HUES64 (cell line): ENCODE results near the gene UGT1A1. TPM values are rescaled to one million over a fixed set of nuclear protein-coding genes. Genes with fewer than 3 reads are reported as not detected.
"Not testable (repeated sequence)": the region's sequence is repeated elsewhere in the genome, so short reads cannot be mapped to it uniquely, and the experiment has no call there.

Source experiments
- H3K27ac ChIP-seq: 2 replicates; pipeline ENCODE4 v1.7.0; 2013; ENCODE audit warnings: low read depth, low read length, inconsistent platforms
- H3K27me3 ChIP-seq: 2 replicates; pipeline ENCODE4 v1.6.1; 2013; ENCODE audit warnings: mild to moderate bottlenecking, low read length; ENCODE audit not compliant: insufficient read depth
- H3K36me3 ChIP-seq: 2 replicates; pipeline ENCODE4 v1.6.1; 2013; ENCODE audit warnings: mild to moderate bottlenecking, low read length; ENCODE audit not compliant: insufficient read depth
- H3K4me1 ChIP-seq: 2 replicates; pipeline ENCODE4 v1.6.1; 2013; ENCODE audit warnings: mild to moderate bottlenecking, low read length, moderate library complexity; ENCODE audit not compliant: insufficient read depth
- H3K4me3 ChIP-seq: 2 replicates; pipeline ENCODE4 v1.5.1; 2013; ENCODE audit warnings: mild to moderate bottlenecking, low read length, moderate library complexity
- H3K9ac ChIP-seq: 2 replicates; pipeline ENCODE4 v1.6.1; 2013; ENCODE audit warnings: mild to moderate bottlenecking, low read depth, low read length
- H3K9me3 ChIP-seq: 2 replicates; pipeline ENCODE4 v1.6.1; 2013; ENCODE audit warnings: low read depth, low read length; ENCODE audit not compliant: insufficient read depth
- WGBS: fragments of 150-250, 120-280 bp; methylation state at CpG from one replicate; pipeline ENCODE4 v1.1.7; 2013; ENCODE audit warnings: missing lambda C conversion rate; 5-methylcytosine and 5-hydroxymethylcytosine counted together
- polyA plus RNA-seq, 2 experiments: library from polyadenylated mRNA; stranded (reverse); fragments of 50-300 nt; gene quantifications; one replicate each; pipeline ENCODE4 v1.2.3, GENCODE V29; 2013

The UGT1A1 gene
- polyA plus RNA-seq (2013, experiment 1 of 2) = not detected
- polyA plus RNA-seq (2013, experiment 2 of 2) = not detected

- Histone ChIP-seq H3K9ac (no peak within 1 kb of the TSS), H3K27me3 (no peaks in the 10 kb centered on the region), H3K36me3 (no peaks in the 10 kb centered on the region), H3K9me3 (no peaks in the 10 kb centered on the region), H3K4me1 (no peaks in the 10 kb centered on the region), H3K27ac (no peak within 1 kb of the TSS), H3K4me3 (no peak within 1 kb of the TSS)
- 94% methylated on average over 5 of the region's 6 CpGs for WGBS
Measured at GRCh38 chr2:233760043-233760442, at the start of gene UGT1A1. TSS of gene UGT1A1 (plus strand) at chr2:233760270. CDS start at chr2:233760288, 18 bp downstream.

- Histone ChIP-seq H3K4me1 (no peaks in the 10 kb centered on the region), H3K9ac (no peak overlapping the region), H3K9me3 (no peaks in the 10 kb centered on the region), H3K27ac (no peak overlapping the region), H3K36me3 (no peaks in the 10 kb centered on the region), H3K27me3 (no peaks in the 10 kb centered on the region), H3K4me3 (no peak overlapping the region)
- 51% methylated on average over 11 of the region's 11 CpGs for WGBS
Measured at GRCh38 chr2:233711312-233712008, 48.6 kb upstream of the UGT1A1 start.

GRCh38 chr2:233712611-233713261 is 47.3 kb upstream of the UGT1A1 start, which contains the start of gene UGT1A5:
TSS of gene UGT1A5 (plus strand) at chr2:233712907. CDS start at chr2:233712992, 85 bp downstream.
- Histone ChIP-seq H3K27me3 (no peaks in the 10 kb centered on the region), H3K27ac (no peak within 1 kb of the TSS), H3K9ac (no peak within 1 kb of the TSS), H3K36me3 (no peaks in the 10 kb centered on the region), H3K4me3 (no peak within 1 kb of the TSS), H3K9me3 (no peaks in the 10 kb centered on the region), H3K4me1 (no peaks in the 10 kb centered on the region)
- WGBS = 92% methylated on average over 14 of the region's 14 CpGs

GRCh38 chr2:233713262-233713615 is 46.8 kb upstream of the UGT1A1 start:
- 92% methylated on average over 7 of the region's 7 CpGs for WGBS
- H3K4me1 ChIP-seq = no peaks in the 10 kb centered on the region

GRCh38 chr2:233714121-233714520 is 45.9 kb upstream of the UGT1A1 start:
- H3K27ac ChIP-seq = no peak overlapping the region
- H3K4me1 ChIP-seq = no peaks in the 10 kb centered on the region
- H3K9ac ChIP-seq = no peak overlapping the region
- no peak overlapping the region for H3K4me3 ChIP-seq
- H3K27me3 ChIP-seq = no peaks in the 10 kb centered on the region
- no peaks in the 10 kb centered on the region for H3K36me3 ChIP-seq
- WGBS = 91% methylated on average over 2 of the region's 2 CpGs
- no peaks in the 10 kb centered on the region for H3K9me3 ChIP-seq

More at GRCh38 chr2:233713262-233713615, 46.8 kb upstream of the UGT1A1 start:
- Histone ChIP-seq H3K27ac (no peak overlapping the region), H3K9me3 (no peaks in the 10 kb centered on the region), H3K27me3 (no peaks in the 10 kb centered on the region), H3K36me3 (no peaks in the 10 kb centered on the region), H3K9ac (no peak overlapping the region), H3K4me3 (no peak overlapping the region)

- Histone ChIP-seq H3K27ac (no peak within 1 kb of the TSS), H3K4me3 (no peak within 1 kb of the TSS), H3K36me3 (no peaks in the 10 kb centered on the region), H3K4me1 (no peaks in the 10 kb centered on the region), H3K27me3 (no peaks in the 10 kb centered on the region), H3K9me3 (no peaks in the 10 kb centered on the region), H3K9ac (no peak within 1 kb of the TSS)
- 91% methylated on average over 7 of the region's 7 CpGs for WGBS
Measured at GRCh38 chr2:233718552-233718951, 41.5 kb upstream of the UGT1A1 start, which contains the start of gene UGT1A4. TSS of gene UGT1A4 (plus strand) at chr2:233718736. CDS start at chr2:233718821, 85 bp downstream.

GRCh38 chr2:233728723-233729301 is 31.3 kb upstream of the UGT1A1 start, which contains the start of gene UGT1A3:
TSS of gene UGT1A3 (plus strand) at chr2:233729042. CDS start at chr2:233729127, 85 bp downstream.
- Histone ChIP-seq H3K36me3 (no peaks in the 10 kb centered on the region), H3K4me1 (no peaks in the 10 kb centered on the region), H3K27me3 (no peaks in the 10 kb centered on the region), H3K27ac (no peak within 1 kb of the TSS), H3K9ac (no peak within 1 kb of the TSS), H3K4me3 (no peak within 1 kb of the TSS), H3K9me3 (no peaks in the 10 kb centered on the region)
- 91% methylated on average over 8 of the region's 8 CpGs for WGBS

- not testable (repeated sequence) for H3K4me3 ChIP-seq, H3K36me3 ChIP-seq, H3K27me3 ChIP-seq, H3K27ac ChIP-seq, H3K9me3 ChIP-seq, H3K4me1 ChIP-seq, H3K9ac ChIP-seq
- WGBS = 91% methylated on average over 14 of the region's 14 CpGs
Measured at GRCh38 chr2:233736868-233737653, 23.0 kb upstream of the UGT1A1 start.

- Histone ChIP-seq H3K36me3 (no peaks in the 10 kb centered on the region), H3K27ac (no peak overlapping the region), H3K4me3 (no peak overlapping the region), H3K27me3 (no peaks in the 10 kb centered on the region), H3K9ac (no peak overlapping the region), H3K4me1 (no peaks in the 10 kb centered on the region), H3K9me3 (no peaks in the 10 kb centered on the region)
- WGBS = 80% methylated on average over 2 of the region's 2 CpGs
Measured at GRCh38 chr2:233740870-233741269, 19.2 kb upstream of the UGT1A1 start.

GRCh38 chr2:233743464-233744259 is 16.4 kb upstream of the UGT1A1 start:
- no peaks in the 10 kb centered on the region; the same call in 1 of the 2 replicates for H3K9me3 ChIP-seq
- 97% methylated on average over 44 of the region's 46 CpGs for WGBS
- H3K27ac ChIP-seq = no peak overlapping the region
- no peak overlapping the region for H3K4me3 ChIP-seq
- H3K9ac ChIP-seq = no peak overlapping the region
- H3K4me1 ChIP-seq = no peaks in the 10 kb centered on the region
- no peaks in the 10 kb centered on the region for H3K27me3 ChIP-seq
- H3K36me3 ChIP-seq = no peaks in the 10 kb centered on the region
